GM23338 (cell line): ENCODE measurements around the gene GDAP2. TPM values are rescaled to one million over a fixed set of nuclear protein-coding genes. Genes with fewer than 3 reads are reported as not detected.

ENCODE experiments used
- ATAC-seq: fragments of 200-7000 bp; cut with Tn5 transposase; 3 replicates; pipeline ENCODE4 v1.9.1; 2020
- DNase-seq: peaks from one replicate; pipeline ENCODE4 v3.0.0-alpha.2; 2015; ENCODE audit warnings: low spot score
- H2AFZ ChIP-seq: fragments of 200-600 bp; sonication (generic); 2 replicates; pipeline ENCODE4 v1.8.0; 2016; ENCODE audit warnings: antibody characterized with exemption, mild to moderate bottlenecking, moderate library complexity
- H3F3A ChIP-seq: fragments of 200-600 bp; sonication (generic); replicated peaks from 2 replicates; pipeline ENCODE4 v1.8.0; 2017; ENCODE audit warnings: antibody characterized with exemption, mixed run types, low read depth
- H3K27ac ChIP-seq: fragments of 200-600 bp; sonication (generic); 2 replicates; pipeline ENCODE4 v1.6.1; 2016; ENCODE audit warnings: low read depth
- H3K27me3 ChIP-seq: fragments of 200-600 bp; sonication (generic); 2 replicates; pipeline ENCODE4 v1.8.0; 2016; ENCODE audit warnings: mild to moderate bottlenecking, mixed run types, moderate library complexity; ENCODE audit not compliant: insufficient read depth
- H3K36me3 ChIP-seq: fragments of 200-600 bp; sonication (generic); 2 replicates; pipeline ENCODE4 v1.8.0; 2016; ENCODE audit warnings: mild to moderate bottlenecking; ENCODE audit not compliant: insufficient read depth
- H3K4me1 ChIP-seq: fragments of 200-600 bp; sonication (generic); 2 replicates; pipeline ENCODE4 v1.8.0; 2016; ENCODE audit warnings: mild to moderate bottlenecking, moderate library complexity; ENCODE audit not compliant: insufficient read depth
- H3K4me2 ChIP-seq: fragments of 200-600 bp; sonication (generic); 2 replicates; pipeline ENCODE4 v1.7.1; 2017; ENCODE audit warnings: mixed run types
- H3K4me3 ChIP-seq: fragments of 200-600 bp; sonication (generic); 2 replicates; pipeline ENCODE4 v1.6.1; 2016; ENCODE audit warnings: mixed run types
- H3K79me2 ChIP-seq: fragments of 200-600 bp; sonication (generic); replicated peaks from 2 replicates; pipeline ENCODE4 v1.8.0; 2017; ENCODE audit warnings: mild to moderate bottlenecking; ENCODE audit not compliant: insufficient read depth
- H3K9me2 ChIP-seq: fragments of 200-600 bp; sonication (generic); 2 replicates; pipeline ENCODE4 v1.8.0; 2017; ENCODE audit not compliant: insufficient read depth
- H4K20me1 ChIP-seq: fragments of 200-600 bp; sonication (generic); replicated peaks from 2 replicates; pipeline ENCODE4 v1.8.0; 2017; ENCODE audit warnings: mild to moderate bottlenecking; ENCODE audit not compliant: insufficient read depth
- H3K27ac Mint-ChIP-seq: 2 replicates; pipeline ENCODE4 v1.8.0; 2020; ENCODE audit warnings: inconsistent platforms, mild to moderate bottlenecking, moderate library complexity, mixed read lengths
- H3K27me3 Mint-ChIP-seq: 3 replicates; pipeline ENCODE4 v1.8.0; 2022; ENCODE audit warnings: low read depth, mild to moderate bottlenecking, moderate library complexity, mixed read lengths, inconsistent platforms; ENCODE audit not compliant: insufficient read depth, poor library complexity
- H3K36me3 Mint-ChIP-seq: 3 replicates; pipeline ENCODE4 v1.8.0; 2021; ENCODE audit warnings: low read depth, mild to moderate bottlenecking, inconsistent platforms, moderate library complexity, mixed read lengths
- H3K4me1 Mint-ChIP-seq: 3 replicates; pipeline ENCODE4 v1.8.0; 2020; ENCODE audit warnings: mild to moderate bottlenecking, inconsistent platforms, mixed read lengths
- H3K4me3 Mint-ChIP-seq: 3 replicates; pipeline ENCODE4 v1.8.0; 2021; ENCODE audit warnings: moderate library complexity, mild to moderate bottlenecking, inconsistent platforms, mixed read lengths
- H3K9me3 Mint-ChIP-seq: 3 replicates; pipeline ENCODE4 v1.8.0; 2020; ENCODE audit warnings: moderate library complexity, mild to moderate bottlenecking, inconsistent platforms, mixed read lengths
- EZH2 ChIP-seq: fragments of 200-600 bp; sonication (generic); IDR thresholded peaks from one replicate; pipeline ENCODE4 v1.8.0; 2017; ENCODE audit warnings: antibody characterized with exemption, mild to moderate bottlenecking, low read depth; ENCODE audit not compliant: unreplicated experiment
- NANOG ChIP-seq: IDR thresholded peaks from 2 replicates; pipeline ENCODE4 v1.6.1; 2016; ENCODE audit warnings: antibody characterized with exemption, borderline replicate concordance
- POLR2AphosphoS5 ChIP-seq: IDR thresholded peaks from 2 replicates; pipeline ENCODE4 v1.6.1; 2016; ENCODE audit warnings: antibody characterized with exemption, low read depth
- ZNF114 ChIP-seq: fragments of 250-450 bp; sonication (Bioruptor Pico); IDR thresholded peaks from 2 replicates; pipeline ENCODE4 v1.5.0; 2020; ENCODE audit warnings: mild to moderate bottlenecking, moderate library complexity
- ZNF331 ChIP-seq: fragments of 250-450 bp; sonication (Bioruptor Pico); IDR thresholded peaks from 2 replicates; pipeline ENCODE4 v1.5.0; 2020; ENCODE audit warnings: low read depth, mild to moderate bottlenecking, moderate library complexity
- ZNF462 ChIP-seq: fragments of 250-450 bp; sonication (Bioruptor Pico); IDR thresholded peaks from 2 replicates; pipeline ENCODE4 v1.5.0; 2020; ENCODE audit warnings: mild to moderate bottlenecking, moderate library complexity
- polyA plus RNA-seq: library from polyadenylated mRNA; unstranded; fragments of >200 nt; fragmentation: Nextera tagmentation; extraction: Ambion mirVana; gene quantifications from 2 replicates; pipeline ENCODE4 v1.2.1, GENCODE V29; 2016
- total RNA-seq: library from RNA; depleted of rRNA; stranded (reverse); fragments of >200 nt; shearing (Covaris generic); gene quantifications from 2 replicates; pipeline ENCODE4 v1.2.3, GENCODE V29; 2014
- TF ChIP-seq, protein P1 (sequence below): IDR thresholded peaks from 2 replicates; pipeline ENCODE4 v1.6.1; 2016; ENCODE audit warnings: antibody characterized with exemption
- TF ChIP-seq, protein P2 (sequence below), 2 experiments: fragments of 200-600 bp in 1 of 2; sonication (generic) in 1 of 2; conservative IDR thresholded peaks; 2 replicates each; pipeline versions ENCODE4 v1.5.1 to v1.6.1; 2016 to 2017; ENCODE audit warnings: antibody characterized with exemption in 2 of 2, low read depth in 2 of 2, mild to moderate bottlenecking in 2 of 2, moderate library complexity in 1 of 2

The GDAP2 gene
- total and polyA plus RNA-seq, 2 experiments from 2014 or later, result 10.7 to 24.5 TPM

GRCh38 chr1:117952386-117952785, 23.0 kb upstream of the GDAP2 start (continued):
- TF ChIP-seq ZNF462 (CRISPR knock-in tag), result no peak
- no peak for TF ChIP-seq ZNF331 (CRISPR knock-in tag)
- TF ChIP-seq, protein P1, sequence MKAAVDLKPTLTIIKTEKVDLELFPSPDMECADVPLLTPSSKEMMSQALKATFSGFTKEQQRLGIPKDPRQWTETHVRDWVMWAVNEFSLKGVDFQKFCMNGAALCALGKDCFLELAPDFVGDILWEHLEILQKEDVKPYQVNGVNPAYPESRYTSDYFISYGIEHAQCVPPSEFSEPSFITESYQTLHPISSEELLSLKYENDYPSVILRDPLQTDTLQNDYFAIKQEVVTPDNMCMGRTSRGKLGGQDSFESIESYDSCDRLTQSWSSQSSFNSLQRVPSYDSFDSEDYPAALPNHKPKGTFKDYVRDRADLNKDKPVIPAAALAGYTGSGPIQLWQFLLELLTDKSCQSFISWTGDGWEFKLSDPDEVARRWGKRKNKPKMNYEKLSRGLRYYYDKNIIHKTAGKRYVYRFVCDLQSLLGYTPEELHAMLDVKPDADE, result no peak
- no peak for TF ChIP-seq POLR2AphosphoS5
- TF ChIP-seq NANOG, result no peak

GRCh38 chr1:117942293-117942692, 12.9 kb upstream of the GDAP2 start:
- H3K27ac ChIP-seq, result no peak overlapping the region
- Mint-ChIP-seq H3K36me3 (peaks cover 79% of the 10 kb centered on the region), H3K9me3 (no peaks in the 10 kb centered on the region), H3K27me3 (no peaks in the 10 kb centered on the region), H3K27ac (no peak overlapping the region), H3K4me3 (no peak overlapping the region), H3K4me1 (no peaks in the 10 kb centered on the region)
- no peaks in the 10 kb centered on the region for H3K79me2 ChIP-seq
- no peaks in the 10 kb centered on the region for H3K4me1 ChIP-seq
- H3K4me3 ChIP-seq, result no peak overlapping the region
- peaks cover 13% of the 10 kb centered on the region for H4K20me1 ChIP-seq
- H3K27me3 ChIP-seq, result no peaks in the 10 kb centered on the region
- no peak overlapping the region for H2AFZ ChIP-seq
- no peak overlapping the region for H3K4me2 ChIP-seq
- H3K36me3 ChIP-seq, result peaks cover 74% of the 10 kb centered on the region
- no peaks in the 10 kb centered on the region for H3F3A ChIP-seq
- TF ChIP-seq, protein P2, sequence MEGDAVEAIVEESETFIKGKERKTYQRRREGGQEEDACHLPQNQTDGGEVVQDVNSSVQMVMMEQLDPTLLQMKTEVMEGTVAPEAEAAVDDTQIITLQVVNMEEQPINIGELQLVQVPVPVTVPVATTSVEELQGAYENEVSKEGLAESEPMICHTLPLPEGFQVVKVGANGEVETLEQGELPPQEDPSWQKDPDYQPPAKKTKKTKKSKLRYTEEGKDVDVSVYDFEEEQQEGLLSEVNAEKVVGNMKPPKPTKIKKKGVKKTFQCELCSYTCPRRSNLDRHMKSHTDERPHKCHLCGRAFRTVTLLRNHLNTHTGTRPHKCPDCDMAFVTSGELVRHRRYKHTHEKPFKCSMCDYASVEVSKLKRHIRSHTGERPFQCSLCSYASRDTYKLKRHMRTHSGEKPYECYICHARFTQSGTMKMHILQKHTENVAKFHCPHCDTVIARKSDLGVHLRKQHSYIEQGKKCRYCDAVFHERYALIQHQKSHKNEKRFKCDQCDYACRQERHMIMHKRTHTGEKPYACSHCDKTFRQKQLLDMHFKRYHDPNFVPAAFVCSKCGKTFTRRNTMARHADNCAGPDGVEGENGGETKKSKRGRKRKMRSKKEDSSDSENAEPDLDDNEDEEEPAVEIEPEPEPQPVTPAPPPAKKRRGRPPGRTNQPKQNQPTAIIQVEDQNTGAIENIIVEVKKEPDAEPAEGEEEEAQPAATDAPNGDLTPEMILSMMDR (conservative IDR thresholded peaks at IDR 0.05; ENCODE audit: low read depth in 2 of 2), result no peak
- TF ChIP-seq EZH2 (no peak), ZNF331 (CRISPR knock-in tag) (no peak), ZNF114 (no peak)
- TF ChIP-seq, protein P1, result no peak
- ATAC-seq (no peak), DNase-seq (no peak)
- no peaks in the 10 kb centered on the region for H3K9me2 ChIP-seq
